Measurements from ENCODE around the gene SYT2.

Gene SYT2

GRCh38 chr1:202603435-202603834 lies 106.8 kb downstream of the SYT2 start:
- no peaks in the 10 kb centered on the region for H3K79me2 ChIP-seq (ENCODE audit: control insufficient read depth, low read length)
- H3K27me3 ChIP-seq (ENCODE audit: control insufficient read depth, low read length): peaks cover 31% of the 10 kb centered on the region
- no peak overlapping the region for H3K27ac ChIP-seq (ENCODE audit: low read depth, low read length)
- no peaks in the 10 kb centered on the region for H4K20me1 ChIP-seq (ENCODE audit: control insufficient read depth, insufficient read depth, low read depth, low read length)
- no peak overlapping the region for H3K4me2 ChIP-seq (ENCODE audit: low read length)
- no peaks in the 10 kb centered on the region for H3K4me1 ChIP-seq (ENCODE audit: control insufficient read depth, low read length)
- no peaks in the 10 kb centered on the region for H3K36me3 ChIP-seq (ENCODE audit: control insufficient read depth, low read length)
- no peak overlapping the region for H3K4me3 ChIP-seq (ENCODE audit: low read length)
- H3F3A ChIP-seq (ENCODE audit: control insufficient read depth, insufficient read depth): no peaks in the 10 kb centered on the region
- no peaks in the 10 kb centered on the region for H3K9me2 ChIP-seq (replicated peaks; ENCODE audit: control insufficient read depth, low read length)
- no peaks in the 10 kb centered on the region for H3K9me3 ChIP-seq (ENCODE audit: control insufficient read depth, insufficient read depth, low read length)
- no peak for TF ChIP-seq EZH2phosphoT487 (IDR thresholded peaks at IDR 0.05; ENCODE audit: borderline replicate concordance, low read length)
- TF ChIP-seq, protein P1, sequence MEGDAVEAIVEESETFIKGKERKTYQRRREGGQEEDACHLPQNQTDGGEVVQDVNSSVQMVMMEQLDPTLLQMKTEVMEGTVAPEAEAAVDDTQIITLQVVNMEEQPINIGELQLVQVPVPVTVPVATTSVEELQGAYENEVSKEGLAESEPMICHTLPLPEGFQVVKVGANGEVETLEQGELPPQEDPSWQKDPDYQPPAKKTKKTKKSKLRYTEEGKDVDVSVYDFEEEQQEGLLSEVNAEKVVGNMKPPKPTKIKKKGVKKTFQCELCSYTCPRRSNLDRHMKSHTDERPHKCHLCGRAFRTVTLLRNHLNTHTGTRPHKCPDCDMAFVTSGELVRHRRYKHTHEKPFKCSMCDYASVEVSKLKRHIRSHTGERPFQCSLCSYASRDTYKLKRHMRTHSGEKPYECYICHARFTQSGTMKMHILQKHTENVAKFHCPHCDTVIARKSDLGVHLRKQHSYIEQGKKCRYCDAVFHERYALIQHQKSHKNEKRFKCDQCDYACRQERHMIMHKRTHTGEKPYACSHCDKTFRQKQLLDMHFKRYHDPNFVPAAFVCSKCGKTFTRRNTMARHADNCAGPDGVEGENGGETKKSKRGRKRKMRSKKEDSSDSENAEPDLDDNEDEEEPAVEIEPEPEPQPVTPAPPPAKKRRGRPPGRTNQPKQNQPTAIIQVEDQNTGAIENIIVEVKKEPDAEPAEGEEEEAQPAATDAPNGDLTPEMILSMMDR (IDR thresholded peaks at IDR 0.05; ENCODE audit: low read depth, low read length, poor library complexity, severe bottlenecking): no peak

DNA sequence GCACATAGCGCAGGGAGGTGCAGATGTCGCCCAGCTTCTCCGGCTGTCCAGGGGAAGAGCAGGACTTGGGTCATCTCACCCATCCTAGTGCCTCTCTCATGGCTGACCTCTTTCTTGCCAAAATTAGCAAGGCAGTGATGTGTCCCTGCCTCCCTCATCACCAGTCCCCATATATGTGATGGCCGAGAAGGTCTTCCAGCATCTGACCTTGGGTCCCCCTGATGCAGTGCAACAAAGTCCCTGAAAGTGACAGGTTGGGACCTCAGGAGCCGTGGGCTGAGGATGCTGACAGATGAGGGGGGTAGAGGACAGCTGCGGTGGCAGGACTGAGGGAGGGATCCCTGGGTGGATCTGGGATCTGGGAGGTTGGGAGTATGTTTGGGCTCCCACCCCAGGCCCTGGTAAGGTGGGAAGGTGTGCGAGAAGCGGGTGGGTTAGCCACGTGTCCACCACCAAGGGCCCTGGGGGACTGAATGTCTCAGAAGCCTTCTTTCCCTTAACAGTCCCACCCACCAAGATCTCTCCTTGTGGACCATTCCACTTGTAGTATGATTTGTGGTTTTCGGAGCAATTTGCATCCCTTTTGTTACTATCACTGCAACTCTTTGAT lies 109.7 kb downstream of the SYT2 start:
- no peak overlapping the region for H3K4me3 ChIP-seq (ENCODE audit: low read length)
- H3K4me1 ChIP-seq (ENCODE audit: control insufficient read depth, low read length): peaks cover 8% of the 10 kb centered on the region
- peaks cover 28% of the 10 kb centered on the region for H3K27me3 ChIP-seq (ENCODE audit: control insufficient read depth, low read length)
- H3K9me3 ChIP-seq (ENCODE audit: control insufficient read depth, insufficient read depth, low read length): no peaks in the 10 kb centered on the region
- H3K9me2 ChIP-seq (replicated peaks; ENCODE audit: control insufficient read depth, low read length): no peaks in the 10 kb centered on the region
- no peaks in the 10 kb centered on the region for H3K79me2 ChIP-seq (ENCODE audit: control insufficient read depth, low read length)
- H4K20me1 ChIP-seq (ENCODE audit: control insufficient read depth, insufficient read depth, low read depth, low read length): no peaks in the 10 kb centered on the region
- H3F3A ChIP-seq (ENCODE audit: control insufficient read depth, insufficient read depth): no peaks in the 10 kb centered on the region
- TF ChIP-seq EZH2phosphoT487 (IDR thresholded peaks at IDR 0.05; ENCODE audit: borderline replicate concordance, low read length): no peak
- TF ChIP-seq, protein P1 (IDR thresholded peaks at IDR 0.05; ENCODE audit: low read depth, low read length, poor library complexity, severe bottlenecking): peak; percentile 19
- no peak overlapping the region for H3K27ac ChIP-seq (ENCODE audit: low read depth, low read length)
- no peak overlapping the region for H3K4me2 ChIP-seq (ENCODE audit: low read length)
- H3K36me3 ChIP-seq (ENCODE audit: control insufficient read depth, low read length): no peaks in the 10 kb centered on the region

- Histone ChIP-seq H3K4me1 (ENCODE audit: control insufficient read depth, low read length) (peaks cover 8% of the 10 kb centered on the region), H3K4me2 (ENCODE audit: low read length) (no peak overlapping the region), H4K20me1 (ENCODE audit: control insufficient read depth, insufficient read depth, low read depth, low read length) (no peaks in the 10 kb centered on the region), H3K9me2 (replicated peaks; ENCODE audit: control insufficient read depth, low read length) (no peaks in the 10 kb centered on the region), H3K79me2 (ENCODE audit: control insufficient read depth, low read length) (no peaks in the 10 kb centered on the region), H3K36me3 (ENCODE audit: control insufficient read depth, low read length) (no peaks in the 10 kb centered on the region), H3K27ac (ENCODE audit: low read depth, low read length) (no peak overlapping the region), H3K4me3 (ENCODE audit: low read length) (no peak overlapping the region), H3F3A (ENCODE audit: control insufficient read depth, insufficient read depth) (no peaks in the 10 kb centered on the region), H3K9me3 (ENCODE audit: control insufficient read depth, insufficient read depth, low read length) (no peaks in the 10 kb centered on the region), H3K27me3 (ENCODE audit: control insufficient read depth, low read length) (peaks cover 29% of the 10 kb centered on the region)
- TF ChIP-seq, protein P1 (IDR thresholded peaks at IDR 0.05; ENCODE audit: low read depth, low read length, poor library complexity, severe bottlenecking): peak; percentile 76
- no peak for TF ChIP-seq EZH2phosphoT487 (IDR thresholded peaks at IDR 0.05; ENCODE audit: borderline replicate concordance, low read length)
These were observed 110.4 kb downstream of the SYT2 start for GRCh38 chr1:202599669-202600431.

Measured in DOHH2 (cell line).